Measurements from ENCODE around the gene EGFL7.
A peak's percentile ranks its signal among the peaks of the same experiment; 100 is the strongest.

Gene EGFL7

GRCh38 chr9:136671254-136671614, 8.5 kb downstream of the EGFL7 start:
- POLR2A ChIA-PET, result interaction anchor here (0.7 to 2.5 kb wide), 9 partner anchors 9 to 530 kb away, joined by 3 to 18 read pairs (median 4); partner anchors contain the start of genes AGPAT2 and TPRN

GRCh38 chr9:136671646-136672430, 9.1 kb downstream of the EGFL7 start:
- Histone ChIP-seq H3K9me3 (ENCODE audit: control insufficient read depth, insufficient read depth, low read depth, low read length) (no peaks in the 10 kb centered on the region), H3K36me3 (ENCODE audit: control insufficient read depth in 2 of 2, insufficient read depth in 1 of 2, low read length in 2 of 2) (peaks cover 0 to 21% of the 10 kb centered on the region in 2 experiments; a peak in 1 of 3 replicates), H3K27ac (ENCODE audit: extremely low read depth, low read depth, low read length) (no peak overlapping the region), H3K4me3 (ENCODE audit: low read depth, low read length) (no peak overlapping the region), H3K4me1 (ENCODE audit: control insufficient read depth, insufficient read depth, low read length) (no peaks in the 10 kb centered on the region)
- CTCF ChIA-PET, result interaction anchor here (0.5 to 3.4 kb wide), 36 partner anchors 10 to 1025 kb away, joined by 3 to 60 read pairs (median 5); partner anchors contain the start of gene AGPAT2
- POLR2A ChIA-PET, result interaction anchor here (0.6 to 2.5 kb wide), 11 partner anchors 8 to 529 kb away, joined by 3 to 18 read pairs (median 4); partner anchors contain the start of genes AGPAT2 and TPRN
- TF ChIP-seq ZNF132 (tag by site-specific recombination; IDR thresholded peaks at IDR 0.05; ENCODE audit: borderline replicate concordance) (no peak), PATZ1 (tag by site-specific recombination; IDR thresholded peaks at IDR 0.05) (peak; percentile 82), ZNF776 (tag by site-specific recombination; IDR thresholded peaks at IDR 0.05; ENCODE audit: borderline replicate concordance) (no peak), ZFHX2 (tag by site-specific recombination; conservative IDR thresholded peaks at IDR 0.05) (peak; percentile 54; the same call in 1 of the 2 replicates), ZNF768 (tag by site-specific recombination; IDR thresholded peaks at IDR 0.05) (no peak), GLI4 (tag by site-specific recombination; IDR thresholded peaks at IDR 0.05) (no peak), ZNF280D (tag by site-specific recombination; IDR thresholded peaks at IDR 0.05) (no peak), ZNF239 (tag by site-specific recombination; IDR thresholded peaks at IDR 0.05) (no peak), TRIM28 (IDR thresholded peaks at IDR 0.05; ENCODE audit: borderline replicate concordance, low read length) (no peak), ZNF2 (tag by site-specific recombination; IDR thresholded peaks at IDR 0.05) (peak; percentile 82), ZNF624 (tag by site-specific recombination; IDR thresholded peaks at IDR 0.05) (no peak), ZNF433 (tag by site-specific recombination; IDR thresholded peaks at IDR 0.05; ENCODE audit: low read depth) (no peak)

More at GRCh38 chr9:136671254-136671614, 8.5 kb downstream of the EGFL7 start:
- Histone ChIP-seq H3K27ac (ENCODE audit: extremely low read depth, low read depth, low read length) (no peak overlapping the region), H3K4me3 (ENCODE audit: low read depth, low read length) (no peak overlapping the region), H3K4me1 (ENCODE audit: control insufficient read depth, insufficient read depth, low read length) (no peaks in the 10 kb centered on the region), H3K9me3 (ENCODE audit: control insufficient read depth, insufficient read depth, low read depth, low read length) (no peaks in the 10 kb centered on the region), H3K36me3 (ENCODE audit: control insufficient read depth in 2 of 2, insufficient read depth in 1 of 2, low read length in 2 of 2) (peaks cover 0 to 16% of the 10 kb centered on the region in 2 experiments; a peak in 1 of 3 replicates)
- CTCF ChIA-PET, result interaction anchor here (0.5 to 3.4 kb wide), 32 partner anchors 11 to 1025 kb away, joined by 3 to 60 read pairs (median 6); partner anchors contain the start of gene AGPAT2
- no peak for TF ChIP-seq REPIN1 (tag by site-specific recombination; IDR thresholded peaks at IDR 0.05; ENCODE audit: low read depth)
- TF ChIP-seq ZNF501 (tag by site-specific recombination; IDR thresholded peaks at IDR 0.05), result no peak
- no peak for TF ChIP-seq ZSCAN23 (tag by site-specific recombination; IDR thresholded peaks at IDR 0.05)
- TF ChIP-seq ZNF423 (tag by site-specific recombination; IDR thresholded peaks at IDR 0.05), result no peak
- TF ChIP-seq ZNF221 (tag by site-specific recombination; IDR thresholded peaks at IDR 0.05; ENCODE audit: borderline replicate concordance), result no peak
- no peak for TF ChIP-seq KLF17 (tag by site-specific recombination; IDR thresholded peaks at IDR 0.05)
- TF ChIP-seq PBX3 (CRISPR knock-in tag; IDR thresholded peaks at IDR 0.05), result no peak
- TF ChIP-seq ZNF398 (tag by site-specific recombination; IDR thresholded peaks at IDR 0.05), result no peak
- no peak for TF ChIP-seq ZNF146 (tag by site-specific recombination; IDR thresholded peaks at IDR 0.05)

Measured in HEK293 (cell line).